H9 (cell line): ENCODE results near the gene TP73. TPM values are rescaled to one million over a fixed set of nuclear protein-coding genes. Genes with fewer than 3 reads are reported as not detected.

Experiments used
- DNase-seq: peaks from one replicate; pipeline ENCODE4 v3.0.0-alpha.2; 2017
- H2AFZ ChIP-seq: one replicate; pipeline ENCODE4 v1.6.1; 2013; ENCODE audit warnings: mild to moderate bottlenecking, low read length, control low read depth, moderate library complexity
- H2AK5ac ChIP-seq: 2 replicates; pipeline ENCODE4 v1.6.1; 2013; ENCODE audit warnings: low read length, control low read depth, mixed read lengths; ENCODE audit not compliant: insufficient read length
- H2BK120ac ChIP-seq: one replicate; pipeline ENCODE4 v1.6.1; 2013; ENCODE audit warnings: low read depth, mild to moderate bottlenecking, low read length, control low read depth, inconsistent platforms; ENCODE audit not compliant: poor library complexity, severe bottlenecking
- H2BK12ac ChIP-seq: 2 replicates; pipeline ENCODE4 v1.6.1; 2013; ENCODE audit warnings: low read length, control low read depth, mixed read lengths, low read depth; ENCODE audit not compliant: insufficient read length
- H2BK15ac ChIP-seq: 2 replicates; pipeline ENCODE4 v1.6.1; 2013; ENCODE audit warnings: low read depth, low read length, control low read depth
- H2BK20ac ChIP-seq: one replicate; pipeline ENCODE4 v1.6.1; 2013; ENCODE audit warnings: low read depth, mild to moderate bottlenecking, low read length, control low read depth, inconsistent platforms; ENCODE audit not compliant: poor library complexity, severe bottlenecking
- H2BK5ac ChIP-seq: 2 replicates; pipeline ENCODE4 v1.6.1; 2013; ENCODE audit warnings: low read length, control low read depth, mixed read lengths; ENCODE audit not compliant: insufficient read length
- H3K14ac ChIP-seq: 2 replicates; pipeline ENCODE4 v1.6.1; 2013; ENCODE audit warnings: low read length, control low read depth; ENCODE audit not compliant: insufficient read depth
- H3K18ac ChIP-seq: 2 replicates; pipeline ENCODE4 v1.6.1; 2013; ENCODE audit warnings: low read depth, mild to moderate bottlenecking, mixed read lengths, low read length, control low read depth; ENCODE audit not compliant: insufficient read length
- H3K23ac ChIP-seq: 2 replicates; pipeline ENCODE4 v1.6.1; 2013; ENCODE audit warnings: low read length, control low read depth, mixed read lengths, low read depth; ENCODE audit not compliant: insufficient read length
- H3K23me2 ChIP-seq: 2 replicates; pipeline ENCODE4 v1.6.1; 2013; ENCODE audit warnings: low read depth, mild to moderate bottlenecking, mixed read lengths, low read length, control low read depth; ENCODE audit not compliant: insufficient read length, poor library complexity, severe bottlenecking
- H3K27ac ChIP-seq: 2 replicates; pipeline ENCODE4 v1.5.1; 2013; ENCODE audit warnings: low read length, control low read depth, mixed read lengths, low read depth; ENCODE audit not compliant: insufficient read length
- H3K27me3 ChIP-seq: 2 replicates; pipeline ENCODE4 v1.6.1; 2013; ENCODE audit warnings: low read length, control low read depth, inconsistent platforms; ENCODE audit not compliant: insufficient read depth
- H3K4ac ChIP-seq: 2 replicates; pipeline ENCODE4 v1.6.1; 2013; ENCODE audit warnings: low read depth, mild to moderate bottlenecking, control low read depth, inconsistent platforms, low read length, moderate library complexity
- H3K4me1 ChIP-seq: 2 replicates; pipeline ENCODE4 v1.6.1; 2013; ENCODE audit warnings: low read length, control low read depth, inconsistent platforms; ENCODE audit not compliant: insufficient read depth
- H3K4me2 ChIP-seq: 2 replicates; pipeline ENCODE4 v1.6.1; 2013; ENCODE audit warnings: low read length, control low read depth, mixed read lengths; ENCODE audit not compliant: insufficient read length, insufficient read depth
- H3K56ac ChIP-seq: 2 replicates; pipeline ENCODE4 v1.6.1; 2013; ENCODE audit warnings: low read depth, mild to moderate bottlenecking, mixed read lengths, low read length, control low read depth; ENCODE audit not compliant: insufficient read length
- H3K79me1 ChIP-seq: 2 replicates; pipeline ENCODE4 v1.6.1; 2013; ENCODE audit warnings: low read depth, mild to moderate bottlenecking, moderate library complexity, low read length, control low read depth, inconsistent platforms; ENCODE audit not compliant: insufficient read depth, poor library complexity, severe bottlenecking
- H3K79me2 ChIP-seq: 2 replicates; pipeline ENCODE4 v1.6.1; 2013; ENCODE audit warnings: low read length, control low read depth, inconsistent platforms; ENCODE audit not compliant: insufficient read depth
- H3K9ac ChIP-seq: 2 replicates; pipeline ENCODE4 v1.6.1; 2013; ENCODE audit warnings: low read length, control low read depth, mixed read lengths; ENCODE audit not compliant: insufficient read length; ENCODE audit errors: extremely low read depth
- H3K9me3 ChIP-seq: one replicate; pipeline ENCODE4 v1.6.1; 2013; ENCODE audit warnings: low read depth, low read length, inconsistent platforms; ENCODE audit not compliant: control insufficient read depth
- H3T11ph ChIP-seq: one replicate; pipeline ENCODE4 v1.6.1; 2013; ENCODE audit warnings: mild to moderate bottlenecking, low read length, control low read depth, inconsistent platforms
- H4K20me1 ChIP-seq: one replicate; pipeline ENCODE4 v1.6.1; 2013; ENCODE audit not compliant: control insufficient read depth, insufficient read length, insufficient read depth
- H4K5ac ChIP-seq: 2 replicates; pipeline ENCODE4 v1.6.1; 2013; ENCODE audit warnings: low read depth, mild to moderate bottlenecking, mixed read lengths, low read length, control low read depth; ENCODE audit not compliant: insufficient read length
- H4K8ac ChIP-seq: replicated peaks from 2 replicates; pipeline ENCODE4 v1.6.1; 2013; ENCODE audit warnings: low read length, control low read depth, mixed read lengths, low read depth; ENCODE audit not compliant: insufficient read length
- H4K91ac ChIP-seq: 2 replicates; pipeline ENCODE4 v1.6.1; 2013; ENCODE audit warnings: low read depth, mild to moderate bottlenecking, moderate library complexity, mixed read lengths, low read length, control low read depth; ENCODE audit not compliant: insufficient read length
- H3K27ac Mint-ChIP-seq, 3 experiments: 2 replicates in 2 of 3; 3 replicates in 1 of 3; pipeline ENCODE4 v1.8.0; 2020 to 2021; ENCODE audit warnings: mixed read lengths in 3 of 3, mild to moderate bottlenecking in 1 of 3, moderate library complexity in 1 of 3
- H3K27me3 Mint-ChIP-seq: 2 replicates; pipeline ENCODE4 v1.8.0; 2021; ENCODE audit warnings: low read depth, mild to moderate bottlenecking, moderate library complexity, mixed read lengths
- H3K36me3 Mint-ChIP-seq, 3 experiments: 2 replicates in 2 of 3; 3 replicates in 1 of 3; pipeline ENCODE4 v1.8.0; 2020 to 2021; ENCODE audit warnings: low read depth in 3 of 3, mixed read lengths in 3 of 3; ENCODE audit not compliant: insufficient read depth in 1 of 3
- H3K4me1 Mint-ChIP-seq, 2 experiments: 2 replicates each; pipeline ENCODE4 v1.8.0; 2020; ENCODE audit warnings: mixed read lengths in 2 of 2
- H3K4me3 Mint-ChIP-seq, 2 experiments: 2 replicates in 1 of 2; 3 replicates in 1 of 2; pipeline ENCODE4 v1.8.0; 2020 to 2021; ENCODE audit warnings: mild to moderate bottlenecking in 2 of 2, mixed read lengths in 2 of 2, moderate library complexity in 1 of 2
- H3K9me3 Mint-ChIP-seq, 2 experiments: 2 replicates in 1 of 2; 3 replicates in 1 of 2; pipeline ENCODE4 v1.8.0; 2020; ENCODE audit warnings: mild to moderate bottlenecking in 2 of 2, mixed read lengths in 2 of 2, moderate library complexity in 1 of 2
- CTCF ChIP-seq: fragments of 200-600 bp; sonication (generic); conservative IDR thresholded peaks from 3 replicates; pipeline ENCODE4 v1.8.0; 2021; ENCODE audit warnings: antibody characterized with exemption, mild to moderate bottlenecking
- WGBS: extraction: QIAGEN DNeasy Blood & Tissue Kit; methylation state at CpG from one replicate; pipeline ENCODE4 v1.1.7; 2013; ENCODE audit warnings: missing lambda C conversion rate, low lambda C conversion rate, mixed read lengths; ENCODE audit not compliant: insufficient read length; ENCODE audit errors: extremely low coverage; 5-methylcytosine and 5-hydroxymethylcytosine counted together
- total RNA-seq: library from RNA; stranded (reverse); gene quantifications from 2 replicates; pipeline ENCODE4 v1.2.1, GENCODE V29; 2021

TP73 gene
- total RNA-seq, 1 experiment from 2014 or later: 4.7 TPM

- Mint-ChIP-seq H3K27me3 (no peaks in the 10 kb centered on the region), H3K9me3 (no peaks in the 10 kb centered on the region), H3K4me1 (peaks cover 0 to 13% of the 10 kb centered on the region in 2 experiments; a peak in 2 of 4 replicates), H3K4me3 (no peak overlapping the region), H3K27ac (no peak overlapping the region), H3K36me3 (peaks cover 10 to 21% (median 12%) of the 10 kb centered on the region in 3 experiments; a peak in 5 of 7 replicates)
- H2BK120ac ChIP-seq: no peak overlapping the region
- WGBS: no CpG with 5 or more reads among the region's 13 CpGs
- no peak overlapping the region for H2AK5ac ChIP-seq
- H3K9me3 ChIP-seq: no peaks in the 10 kb centered on the region
- no peak overlapping the region for H3K4me2 ChIP-seq
- no peaks in the 10 kb centered on the region for H3K27me3 ChIP-seq
- no peaks in the 10 kb centered on the region for H3K79me1 ChIP-seq
- H3K23me2 ChIP-seq: no peaks in the 10 kb centered on the region
- no peak overlapping the region for H3K14ac ChIP-seq
- no peak overlapping the region for H2AFZ ChIP-seq
- H3K9ac ChIP-seq: no peak overlapping the region
- H3K23ac ChIP-seq: no peak overlapping the region
- H4K91ac ChIP-seq: no peak overlapping the region
- no peaks in the 10 kb centered on the region for H3K4me1 ChIP-seq
- no peak overlapping the region for H2BK12ac ChIP-seq
- no peak for TF ChIP-seq CTCF
- H3T11ph ChIP-seq: no peak overlapping the region
- no peak overlapping the region for H2BK15ac ChIP-seq
- H4K8ac ChIP-seq: no peak overlapping the region
- H3K18ac ChIP-seq: no peak overlapping the region
- no peak for DNase-seq
- no peaks in the 10 kb centered on the region for H4K20me1 ChIP-seq
- no peak overlapping the region for H2BK20ac ChIP-seq
- no peak overlapping the region for H3K27ac ChIP-seq
- no peak overlapping the region for H4K5ac ChIP-seq
- H3K79me2 ChIP-seq: no peaks in the 10 kb centered on the region
- H3K4ac ChIP-seq: no peak overlapping the region
- no peak overlapping the region for H2BK5ac ChIP-seq
- no peak overlapping the region for H3K56ac ChIP-seq
Measured at GRCh38 chr1:3736131-3736561, 83.8 kb downstream of the TP73 start.
